Cardiac muscle cell (in vitro differentiated cells and primary cell): ENCODE measurements around the gene EYA2. TPM values are rescaled to one million over a fixed set of nuclear protein-coding genes. Genes with fewer than 3 reads are reported as not detected.

Experiments
- DNase-seq, 2 donors: peaks; one replicate each; pipeline versions ENCODE4 v3.0.0 to v3.0.0-alpha.2; 2010 to 2017; ENCODE audit warnings: low read depth in 1 of 2, low spot score in 1 of 2
- H3K27ac ChIP-seq: fragments of 200-600 bp; sonication (generic); 2 replicates; pipeline ENCODE4 v1.5.1; 2016
- H3K27me3 ChIP-seq: fragments of 200-600 bp; sonication (generic); 2 replicates; pipeline ENCODE4 v1.6.0; 2016; ENCODE audit warnings: control low read depth
- H3K36me3 ChIP-seq: fragments of 200-600 bp; sonication (generic); 2 replicates; pipeline ENCODE4 v1.5.1; 2016; ENCODE audit warnings: control low read depth
- H3K4me1 ChIP-seq: fragments of 200-600 bp; sonication (generic); 2 replicates; pipeline ENCODE4 v1.8.1; 2017; ENCODE audit warnings: low read depth, mild to moderate bottlenecking, mixed run types
- H3K4me3 ChIP-seq: fragments of 200-600 bp; sonication (generic); 2 replicates; pipeline ENCODE4 v1.5.1; 2016; ENCODE audit warnings: mild to moderate bottlenecking
- H3K9me3 ChIP-seq: fragments of 200-600 bp; sonication (generic); 2 replicates; pipeline ENCODE4 v1.5.1; 2017; ENCODE audit warnings: low read depth, mild to moderate bottlenecking, control low read depth
- CTCF ChIP-seq: IDR thresholded peaks from 2 replicates; pipeline ENCODE4 v1.5.1; 2012; ENCODE audit warnings: low read depth, mild to moderate bottlenecking, low read length
- polyA plus RNA-seq: library from polyadenylated mRNA; unstranded; fragments of >200 nt; fragmentation: Nextera tagmentation; extraction: Ambion mirVana; gene quantifications from 2 replicates; pipeline ENCODE4 v1.2.1, GENCODE V29; 2016
- total RNA-seq: library from RNA; depleted of rRNA; stranded (reverse); fragments of >200 nt; gene quantifications from 2 replicates; pipeline ENCODE4 v1.2.3, GENCODE V29; 2016

Gene EYA2
- total and polyA plus RNA-seq, 2 experiments from 2014 or later, result 0.30 TPM; not detected in 1

GRCh38 chr20:47063808-47064207, 169.2 kb downstream of the EYA2 start:
- TF ChIP-seq CTCF, result no peak
- Histone ChIP-seq H3K4me3 (no peak overlapping the region), H3K36me3 (no peaks in the 10 kb centered on the region), H3K27me3 (no peaks in the 10 kb centered on the region), H3K4me1 (no peaks in the 10 kb centered on the region), H3K27ac (no peak overlapping the region), H3K9me3 (no peaks in the 10 kb centered on the region)
- no peak for DNase-seq

GRCh38 chr20:47066484-47067270, 172.0 kb downstream of the EYA2 start:
- Histone ChIP-seq H3K9me3 (no peaks in the 10 kb centered on the region), H3K4me3 (no peak overlapping the region), H3K36me3 (no peaks in the 10 kb centered on the region), H3K27me3 (no peaks in the 10 kb centered on the region), H3K27ac (no peak overlapping the region), H3K4me1 (no peaks in the 10 kb centered on the region)
- TF ChIP-seq CTCF, result no peak
- DNase-seq, result no peak

- Histone ChIP-seq H3K9me3 (no peaks in the 10 kb centered on the region), H3K27me3 (no peaks in the 10 kb centered on the region), H3K4me3 (no peak overlapping the region), H3K4me1 (no peaks in the 10 kb centered on the region), H3K27ac (no peak overlapping the region), H3K36me3 (no peaks in the 10 kb centered on the region)
- DNase-seq, result peak in 1 of 2 donors; percentile 6
- no peak for TF ChIP-seq CTCF
Measured at GRCh38 chr20:47067776-47068175, 173.1 kb downstream of the EYA2 start.

- no peaks in the 10 kb centered on the region for H3K9me3 ChIP-seq
- H3K27ac ChIP-seq, result no peak overlapping the region
- DNase-seq, result peak in 1 of 2 donors; percentile 24
- TF ChIP-seq CTCF, result no peak
- no peaks in the 10 kb centered on the region for H3K36me3 ChIP-seq
- H3K27me3 ChIP-seq, result no peaks in the 10 kb centered on the region
- H3K4me3 ChIP-seq, result no peak overlapping the region
- no peaks in the 10 kb centered on the region for H3K4me1 ChIP-seq
Measured at GRCh38 chr20:47070176-47070575, 175.5 kb downstream of the EYA2 start.

- H3K4me1 ChIP-seq, result no peaks in the 10 kb centered on the region
- TF ChIP-seq CTCF, result no peak
- no peak for DNase-seq
- no peaks in the 10 kb centered on the region for H3K36me3 ChIP-seq
- H3K27ac ChIP-seq, result no peak overlapping the region
- H3K27me3 ChIP-seq, result no peaks in the 10 kb centered on the region
- no peaks in the 10 kb centered on the region for H3K9me3 ChIP-seq
- H3K4me3 ChIP-seq, result no peak overlapping the region
Measured at GRCh38 chr20:47071646-47072185, 177.1 kb downstream of the EYA2 start.
